ENCODE measurements around the gene LRRC4C.

Gene LRRC4C

DNA sequence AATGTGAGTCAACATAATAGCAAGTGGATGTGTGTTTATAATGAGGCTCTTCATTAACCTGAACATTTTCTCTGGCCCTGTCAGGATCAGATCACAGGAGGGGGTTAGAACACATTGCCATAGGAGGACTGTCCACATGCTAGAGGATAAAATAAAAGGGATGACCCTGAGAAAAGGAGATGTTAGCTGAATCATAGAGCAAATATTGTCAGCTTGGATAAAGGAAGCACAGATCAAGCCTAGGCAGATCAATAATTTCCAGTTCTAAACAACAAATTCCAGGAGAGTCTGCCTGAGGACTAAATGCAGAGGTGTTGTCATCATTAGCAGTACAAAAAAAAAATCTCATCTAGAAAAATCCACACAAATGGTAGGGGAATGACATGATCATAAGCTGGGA lies 337.9 kb downstream of the LRRC4C start:
- no peak for DNase-seq (ENCODE audit: low spot score)

- no peak for DNase-seq (ENCODE audit: low spot score)
Observed at GRCh38 chr11:41119484-41119883, 340.0 kb downstream of the LRRC4C start.

- DNase-seq (ENCODE audit: low spot score): no peak
Observed at GRCh38 chr11:41118521-41118920, 340.9 kb downstream of the LRRC4C start.

- no peak for DNase-seq (ENCODE audit: low spot score)
Observed at GRCh38 chr11:41116970-41117369, 342.5 kb downstream of the LRRC4C start.

- DNase-seq (ENCODE audit: low spot score): no peak
Observed at GRCh38 chr11:41115066-41115465, 344.4 kb downstream of the LRRC4C start.

DNA sequence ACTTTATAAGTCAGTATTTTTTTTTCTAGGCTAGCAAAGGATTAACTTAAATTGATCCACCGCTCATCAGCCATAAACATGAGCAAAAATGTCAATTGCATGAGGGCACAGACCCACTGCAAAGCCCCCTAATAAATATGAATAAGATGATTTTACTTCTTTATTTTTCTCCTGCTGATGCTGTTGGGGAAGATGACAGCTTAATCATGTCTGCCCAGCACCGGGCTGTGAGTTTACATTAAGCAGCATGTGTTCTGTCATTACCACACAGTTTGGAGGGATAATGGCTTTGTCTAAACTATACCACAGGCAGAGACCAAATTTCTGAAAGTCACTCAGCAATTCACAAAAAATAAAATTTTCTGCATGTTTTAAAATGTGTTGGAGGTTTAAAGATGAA lies 346.3 kb downstream of the LRRC4C start:
- DNase-seq (ENCODE audit: low spot score): no peak

DNA sequence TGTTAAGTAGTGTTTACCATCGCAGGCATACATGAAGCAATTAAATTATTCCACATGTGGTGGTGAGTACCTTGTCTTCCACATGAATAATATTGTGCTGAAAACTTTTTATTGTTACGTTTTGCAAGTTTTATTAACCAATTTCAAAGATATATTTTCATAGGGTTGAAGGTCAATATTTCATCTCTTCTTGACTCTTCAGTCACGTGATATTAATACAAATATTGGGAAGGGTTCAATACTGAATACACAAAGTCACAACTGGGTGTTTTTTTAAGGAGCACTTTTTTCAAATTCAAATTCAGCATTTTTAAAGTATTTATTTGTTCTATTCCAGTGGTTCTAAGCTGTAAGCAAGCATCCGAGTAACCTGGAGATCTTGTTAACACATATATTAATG lies 348.9 kb downstream of the LRRC4C start:
- no peak for DNase-seq (ENCODE audit: low spot score)

DNA sequence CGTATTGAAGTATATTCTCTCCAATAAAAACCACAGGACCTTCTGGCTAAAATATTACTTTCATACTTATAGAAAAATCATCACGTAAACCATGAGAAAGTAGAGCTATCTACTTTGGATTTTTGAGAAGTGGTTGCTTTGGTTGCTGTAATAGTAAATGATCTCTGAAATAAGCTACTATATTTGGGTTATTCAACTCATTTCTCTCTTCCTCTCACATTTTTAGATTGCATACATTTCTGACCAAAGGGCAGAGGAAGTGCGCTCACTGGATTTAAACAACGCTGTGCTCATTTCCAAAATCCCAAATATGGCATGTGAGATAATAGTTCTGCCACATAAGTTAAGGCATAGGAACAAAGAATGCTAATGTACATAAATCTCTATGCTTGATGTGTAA lies 357.0 kb downstream of the LRRC4C start:
- DNase-seq (ENCODE audit: low spot score): no peak

DNA sequence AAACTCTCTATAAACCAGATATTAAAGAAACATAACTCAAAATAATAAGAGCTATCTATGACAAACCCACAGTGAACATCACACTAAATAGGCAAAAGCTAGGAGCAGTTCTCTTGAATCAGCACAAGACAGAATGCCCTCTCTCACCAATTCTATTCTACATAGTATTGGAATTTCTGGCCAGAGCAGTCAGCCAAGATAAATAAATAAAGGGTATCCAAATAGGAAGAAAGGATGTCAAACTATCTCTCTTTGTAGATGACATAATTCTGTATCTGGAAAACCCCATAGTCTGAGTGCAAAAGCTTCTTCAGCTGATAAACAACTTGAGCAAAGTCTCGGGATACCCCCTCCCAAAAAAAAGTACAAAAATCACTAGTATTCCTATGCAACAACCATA lies 359.8 kb downstream of the LRRC4C start:
- DNase-seq (ENCODE audit: low spot score): no peak

DNA sequence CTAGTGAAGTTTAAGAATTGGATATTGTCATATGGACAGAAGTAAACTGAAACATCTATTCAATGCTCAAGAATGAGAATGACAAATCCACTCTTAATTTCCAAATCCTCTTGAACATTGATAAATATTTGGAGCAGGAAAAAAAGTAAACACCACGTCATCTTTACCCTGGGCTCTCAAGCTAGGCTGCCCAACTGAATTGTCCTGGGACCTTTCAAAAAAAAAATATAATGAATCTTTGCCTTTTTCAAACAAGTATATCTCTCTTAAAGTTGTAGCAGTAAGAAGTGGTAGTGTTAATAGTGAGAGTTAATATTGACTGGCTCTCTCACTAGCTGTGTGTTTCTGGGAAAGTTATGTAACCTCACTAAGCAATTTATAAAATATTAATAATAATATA lies 374.3 kb downstream of the LRRC4C start:
- DNase-seq (ENCODE audit: low spot score): no peak

- DNase-seq (ENCODE audit: low spot score): no peak
Observed at GRCh38 chr11:41081756-41082285, 377.6 kb downstream of the LRRC4C start.

GRCh38 chr11:41074318-41074717 lies 385.1 kb downstream of the LRRC4C start:
- no peak for DNase-seq (ENCODE audit: low spot score)

DNA sequence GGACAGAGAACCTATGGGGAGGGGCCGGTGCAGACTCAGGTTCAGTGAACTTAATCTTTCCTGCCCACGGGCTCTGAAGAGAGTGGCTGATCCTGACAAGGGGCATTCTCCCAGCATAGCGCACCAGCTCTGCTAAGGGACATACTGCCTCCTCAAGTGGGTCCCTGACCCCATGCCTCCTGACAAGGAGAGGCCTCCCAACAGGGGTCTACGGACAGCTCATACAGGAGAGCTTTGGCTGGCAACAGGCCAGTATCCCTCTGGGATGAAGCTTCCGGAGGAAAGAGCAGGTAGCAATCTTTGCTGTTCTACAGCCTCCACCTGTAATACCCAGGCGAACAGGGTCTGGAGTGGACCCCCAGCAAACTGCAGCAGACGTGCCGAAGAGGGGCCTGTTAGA lies 394.0 kb downstream of the LRRC4C start:
- DNase-seq (ENCODE audit: low spot score): no peak

- DNase-seq (ENCODE audit: low spot score): no peak
Observed at GRCh38 chr11:41058138-41058537, 401.3 kb downstream of the LRRC4C start.

DNA sequence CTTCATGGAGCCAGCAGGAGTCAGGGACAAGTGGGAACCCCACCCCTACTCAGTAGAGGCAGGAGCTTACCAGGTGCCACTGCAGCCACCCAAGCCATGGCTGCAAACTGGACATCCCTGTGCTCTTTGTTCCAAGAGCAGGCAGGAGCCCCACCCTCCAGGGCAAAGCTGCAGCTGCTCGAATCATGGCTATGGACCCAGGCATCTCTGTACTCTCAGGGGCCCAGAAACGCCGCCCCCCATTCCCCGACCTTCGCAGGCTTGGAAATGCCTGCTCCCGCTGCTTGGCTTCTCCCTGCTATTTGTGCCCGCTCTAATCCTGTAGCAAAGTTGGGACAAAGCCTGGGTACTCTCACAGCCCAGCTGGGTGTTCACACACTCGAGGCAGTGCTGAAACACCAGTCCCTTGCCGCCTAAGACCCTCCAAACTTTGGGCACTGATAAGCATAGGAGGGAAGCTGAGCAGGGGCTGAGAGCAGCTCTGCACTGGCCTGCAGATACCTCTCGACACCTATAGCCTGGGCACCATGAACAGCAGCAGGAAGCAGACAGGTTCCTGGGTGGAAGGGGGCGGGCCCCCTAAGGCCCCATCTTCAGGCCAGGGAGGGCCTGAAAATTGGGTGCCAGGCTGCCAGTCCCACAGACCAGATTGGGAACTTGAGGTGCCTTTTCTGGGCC lies 402.4 kb downstream of the LRRC4C start:
- no peak for DNase-seq (ENCODE audit: low spot score)

- no peak for DNase-seq (ENCODE audit: low spot score)
Observed at GRCh38 chr11:41053894-41054293, 405.6 kb downstream of the LRRC4C start.

GRCh38 chr11:41051919-41052635 lies 407.4 kb downstream of the LRRC4C start:
- DNase-seq (ENCODE audit: low spot score): no peak

- no peak for DNase-seq (ENCODE audit: low spot score)
Observed at GRCh38 chr11:41050791-41051190, 408.7 kb downstream of the LRRC4C start.

GRCh38 chr11:41047229-41047628 lies 412.2 kb downstream of the LRRC4C start:
- DNase-seq (ENCODE audit: low spot score): no peak

GRCh38 chr11:41045266-41045665 lies 414.2 kb downstream of the LRRC4C start:
- DNase-seq (ENCODE audit: low spot score): no peak

DNA sequence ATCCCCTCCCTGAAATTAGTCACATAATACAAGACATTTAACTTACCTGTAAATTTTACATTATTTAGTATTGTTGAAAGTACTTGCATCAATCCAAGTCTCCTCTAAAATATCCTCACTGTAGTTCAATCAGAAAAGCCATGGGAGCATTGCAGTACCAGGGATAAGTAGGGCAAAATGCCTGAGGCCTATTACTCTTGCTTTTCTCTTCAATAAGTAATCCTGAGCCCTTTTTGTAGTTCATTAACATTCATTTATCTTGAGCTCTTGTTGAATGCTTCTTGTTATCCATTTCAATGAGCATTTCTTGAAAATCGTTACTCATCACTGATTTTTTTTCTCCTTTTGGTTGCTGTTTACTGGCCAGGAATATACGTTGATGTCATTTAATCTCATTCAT lies 414.7 kb downstream of the LRRC4C start:
- no peak for DNase-seq (ENCODE audit: low spot score)

DNA sequence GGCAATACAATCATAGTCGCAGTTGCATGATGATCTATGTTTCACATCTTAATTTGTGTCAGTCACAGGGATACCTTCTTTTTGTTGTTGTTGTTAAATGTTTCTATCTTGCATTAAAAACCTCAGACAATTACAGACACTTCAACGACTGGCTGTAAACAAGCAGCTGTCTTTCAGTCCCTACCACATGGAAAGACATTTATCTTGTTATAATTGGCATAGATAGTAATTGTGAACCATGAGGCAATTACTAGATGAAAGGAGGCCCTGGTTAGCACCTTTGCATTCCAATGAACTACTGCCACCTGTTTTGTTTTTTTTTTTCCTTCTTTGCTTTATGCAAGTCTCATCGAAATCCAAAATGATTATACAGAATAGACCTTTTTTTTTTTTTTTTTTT lies 416.8 kb downstream of the LRRC4C start:
- no peak for DNase-seq (ENCODE audit: low spot score)

GRCh38 chr11:41040474-41040873 lies 419.0 kb downstream of the LRRC4C start:
- no peak for DNase-seq (ENCODE audit: low spot score)
